SK-N-SH (cell line): ENCODE results near the gene CUX1. TPM values are rescaled to one million over a fixed set of nuclear protein-coding genes. Genes with fewer than 3 reads are reported as not detected.

Experiments used
- CTCF ChIA-PET: fragments of 300-600, 350-600 bp; formaldehyde crosslinking; extraction: SDS; loops from one replicate; lab custom pipeline; 2021; lab: Yijun Ruan, JAX
- POLR2A ChIA-PET: fragments of 350-600 bp; sonication (Branson Sonifier 250); formaldehyde crosslinking; extraction: SDS; loops from one replicate; lab custom pipeline; 2020; ENCODE audit warnings: antibody characterized with exemption, inconsistent platforms; lab: Yijun Ruan, JAX
- DNase-seq: peaks from one replicate; pipeline ENCODE4 v3.0.0; 2012
- H2AFZ ChIP-seq: fragments of 200-600 bp; sonication (generic); 2 replicates; pipeline ENCODE4 v1.8.1; 2016; ENCODE audit warnings: antibody characterized with exemption, mild to moderate bottlenecking, low read depth
- H3F3A ChIP-seq: fragments of 200-600 bp; sonication (generic); replicated peaks from 2 replicates; pipeline ENCODE3; 2016; ENCODE audit warnings: antibody characterized with exemption, mild to moderate bottlenecking; ENCODE audit not compliant: insufficient read depth
- H3K27ac ChIP-seq, 2 experiments: fragments of 200-500 bp in 1 of 2; fragments of 200-600 bp in 1 of 2; sonication (Bioruptor generic) in 1 of 2; sonication (generic), shearing (Covaris generic) in 1 of 2; 2 replicates each; pipeline versions ENCODE4 v1.5.1 to v1.6.1; 2014 to 2016; ENCODE audit warnings: low read depth in 2 of 2, inconsistent platforms in 1 of 2, low read length in 1 of 2, mild to moderate bottlenecking in 1 of 2, mixed read lengths in 1 of 2
- H3K27me3 ChIP-seq: fragments of 200-600 bp; sonication (generic), shearing (Covaris generic); 2 replicates; pipeline ENCODE4 v1.6.1; 2016; ENCODE audit warnings: mixed run types; ENCODE audit not compliant: insufficient read depth
- H3K36me3 ChIP-seq, 2 experiments: fragments of 200-500 bp in 1 of 2; fragments of 200-600 bp in 1 of 2; sonication (Bioruptor generic) in 1 of 2; sonication (generic) in 1 of 2; replicated peaks in 1 of 2; 2 replicates each; pipeline versions ENCODE3 to v1.5.1; 2014 to 2016; ENCODE audit warnings: low read length in 1 of 2, mild to moderate bottlenecking in 1 of 2; ENCODE audit not compliant: insufficient read depth in 2 of 2, control insufficient read depth in 1 of 2
- H3K4me1 ChIP-seq, 2 experiments: fragments of 200-500 bp in 1 of 2; fragments of 200-600 bp in 1 of 2; sonication (Bioruptor generic) in 1 of 2; sonication (generic), shearing (Covaris generic) in 1 of 2; 2 replicates each; pipeline versions ENCODE4 v1.5.1 to v1.6.1; 2014 to 2016; ENCODE audit warnings: low read depth in 1 of 2, low read length in 1 of 2, mixed run types in 1 of 2; ENCODE audit not compliant: insufficient read depth in 2 of 2, control insufficient read depth in 1 of 2
- H3K4me2 ChIP-seq: fragments of 200-600 bp; sonication (generic), shearing (Covaris generic); 2 replicates; pipeline ENCODE4 v1.6.1; 2017; ENCODE audit warnings: mixed run types
- H3K4me3 ChIP-seq, 2 experiments: fragments of 200-500 bp in 1 of 2; fragments of 200-600 bp in 1 of 2; sonication (Bioruptor generic) in 1 of 2; sonication (generic), shearing (Covaris generic) in 1 of 2; 2 replicates each; pipeline versions ENCODE4 v1.5.1 to v1.8.1; 2014 to 2016; ENCODE audit warnings: low read depth in 2 of 2, inconsistent platforms in 1 of 2, low read length in 1 of 2, mild to moderate bottlenecking in 1 of 2, mixed read lengths in 1 of 2, moderate library complexity in 1 of 2
- H3K79me2 ChIP-seq: fragments of 200-600 bp; sonication (generic); 2 replicates; pipeline ENCODE4 v1.8.1; 2017; ENCODE audit warnings: mild to moderate bottlenecking; ENCODE audit not compliant: insufficient read depth
- H3K9ac ChIP-seq: fragments of 200-600 bp; sonication (generic); 2 replicates; pipeline ENCODE4 v1.6.1; 2017; ENCODE audit warnings: mixed run types
- H3K9me2 ChIP-seq: fragments of 200-600 bp; sonication (generic); 2 replicates; pipeline ENCODE4 v1.6.1; 2017; ENCODE audit warnings: mixed run types
- H3K9me3 ChIP-seq: fragments of 200-600 bp; sonication (generic); 2 replicates; pipeline ENCODE4 v1.6.1; 2017; ENCODE audit warnings: mixed run types, mild to moderate bottlenecking, moderate library complexity
- H4K20me1 ChIP-seq: fragments of 200-600 bp; sonication (generic); 2 replicates; pipeline ENCODE4 v1.6.1; 2017; ENCODE audit warnings: mild to moderate bottlenecking, mixed run types; ENCODE audit not compliant: insufficient read depth
- ELF1 ChIP-seq: IDR thresholded peaks from 2 replicates; pipeline ENCODE4 v1.4.0; 2012
- EP300 ChIP-seq, 2 experiments: IDR thresholded peaks; 2 replicates each; pipeline versions ENCODE4 v1.4.0 to v1.6.1; 2012; ENCODE audit warnings: borderline replicate concordance in 1 of 2, low read depth in 1 of 2, low read length in 1 of 2
- FOSL2 ChIP-seq: IDR thresholded peaks from 2 replicates; pipeline ENCODE4 v1.4.0; 2012; ENCODE audit warnings: low read depth, mild to moderate bottlenecking, moderate library complexity, borderline replicate concordance
- FOXJ3 ChIP-seq: sonication (generic); formaldehyde crosslinking; IDR thresholded peaks from 2 replicates; pipeline ENCODE4 v1.5.1; 2020; ENCODE audit warnings: mild to moderate bottlenecking, missing genetic modification reagents
- FOXM1 ChIP-seq: IDR thresholded peaks from 2 replicates; pipeline ENCODE4 v1.4.0; 2012; ENCODE audit warnings: low read depth, mild to moderate bottlenecking
- GABPA ChIP-seq: IDR thresholded peaks from 2 replicates; pipeline ENCODE4 v1.4.0; 2012; ENCODE audit warnings: low read depth, mild to moderate bottlenecking
- IRF3 ChIP-seq: fragments of 150-350 bp; IDR thresholded peaks from 2 replicates; pipeline ENCODE4 v1.6.1; 2016; ENCODE audit warnings: mild to moderate bottlenecking, low read depth, low read length
- NFIC ChIP-seq: IDR thresholded peaks from 2 replicates; pipeline ENCODE4 v1.4.0; 2012; ENCODE audit warnings: borderline replicate concordance
- NRF1 ChIP-seq: IDR thresholded peaks from 2 replicates; pipeline ENCODE4 v1.6.1; 2012; ENCODE audit warnings: low read depth, mild to moderate bottlenecking, low read length
- PBX3 ChIP-seq: IDR thresholded peaks from 2 replicates; pipeline ENCODE4; 2012
- POLR2AphosphoS5 ChIP-seq: IDR thresholded peaks from 2 replicates; pipeline ENCODE4 v1.6.1; 2012; ENCODE audit warnings: low read depth, low read length
- RAD21 ChIP-seq: IDR thresholded peaks from 2 replicates; pipeline ENCODE4 v1.6.1; 2012; ENCODE audit warnings: mild to moderate bottlenecking, low read length
- RXRA ChIP-seq: IDR thresholded peaks from 2 replicates; pipeline ENCODE4 v1.4.0; 2012; ENCODE audit warnings: low read depth, mild to moderate bottlenecking, borderline replicate concordance
- TAF1 ChIP-seq: IDR thresholded peaks from 2 replicates; pipeline ENCODE4 v1.6.1; 2012; ENCODE audit warnings: low read depth, mild to moderate bottlenecking, low read length, moderate library complexity, borderline replicate concordance
- TEAD4 ChIP-seq: IDR thresholded peaks from 2 replicates; pipeline ENCODE4 v1.4.0; 2012; ENCODE audit warnings: mild to moderate bottlenecking, borderline replicate concordance; ENCODE audit not compliant: insufficient read depth
- USF1 ChIP-seq: IDR thresholded peaks from 2 replicates; pipeline ENCODE4 v1.4.0; 2012; ENCODE audit warnings: low read depth, borderline replicate concordance
- USF2 ChIP-seq: fragments of 150-350 bp; IDR thresholded peaks from 2 replicates; pipeline ENCODE4 v1.6.1; 2017; ENCODE audit warnings: antibody characterized with exemption, low read length, low read depth, borderline replicate concordance
- YY1 ChIP-seq: IDR thresholded peaks from 2 replicates; pipeline ENCODE4 v1.4.0; 2012; ENCODE audit warnings: low read depth, mild to moderate bottlenecking
- ZBTB33 ChIP-seq: IDR thresholded peaks from 2 replicates; pipeline ENCODE4 v1.4.0; 2012; ENCODE audit warnings: low read depth, borderline replicate concordance
- WGBS: methylation state at CpG from one replicate; pipeline ENCODE4 v1.1.6; 2017; ENCODE audit warnings: low lambda C conversion rate; 5-methylcytosine and 5-hydroxymethylcytosine counted together
- polyA plus RNA-seq, 3 experiments: library from polyadenylated mRNA; depleted of rRNA; stranded (reverse); fragments of >200 nt; gene quantifications; 2 replicates each; pipeline ENCODE4 v1.2.3, GENCODE V29; 2012

The CUX1 gene
- polyA plus RNA-seq, 1 of the 3 experiments (the other 2 are of a cell fraction): 68.6 TPM

- Histone ChIP-seq H3K9me2 (no peaks in the 10 kb centered on the region), H3K27ac (peak overlapping the region in 1 of 2 experiments; percentile 97; a peak in 1 of 4 replicates), H3K79me2 (peaks cover 72% of the 10 kb centered on the region), H3K4me2 (no peak overlapping the region), H3K9me3 (no peaks in the 10 kb centered on the region), H4K20me1 (no peaks in the 10 kb centered on the region), H3K4me3 (no peak overlapping the region), H2AFZ (no peak overlapping the region), H3K9ac (no peak overlapping the region), H3K27me3 (no peaks in the 10 kb centered on the region), H3F3A (peaks cover 37% of the 10 kb centered on the region), H3K4me1 (peaks cover 33 to 58% of the 10 kb centered on the region in 2 experiments), H3K36me3 (no peaks in the 10 kb centered on the region)
- no peak for DNase-seq
- WGBS: 96% methylated on average over 6 of the region's 6 CpGs
- CTCF ChIA-PET: no interaction called here
- POLR2A ChIA-PET: no interaction called here
- TF ChIP-seq TEAD4 (no peak), YY1 (no peak)
Observed at GRCh38 chr7:101951757-101952156, 134.3 kb downstream of the CUX1 start.

- no peaks in the 10 kb centered on the region for H3K27me3 ChIP-seq
- TF ChIP-seq RAD21: no peak
- TF ChIP-seq EP300 (IDR thresholded peaks at IDR 0.05; ENCODE audit: borderline replicate concordance in 1 of 2, low read depth in 1 of 2, low read length in 1 of 2): peak; percentile 24 to 87; a peak in 2 of 4 replicates
- no peak for TF ChIP-seq TAF1
- TF ChIP-seq USF1: no peak
- no peak for TF ChIP-seq NRF1
- TF ChIP-seq NFIC: peak; percentile 72
- TF ChIP-seq POLR2AphosphoS5: peak; percentile 18; the same call in 1 of the 2 replicates
- no peak for TF ChIP-seq FOXJ3 (CRISPR knock-in tag)
- TF ChIP-seq FOXM1: peak; percentile 31; the same call in 1 of the 2 replicates
- 0 out of 2 replicates have a peak, but pooled peaks have one; percentile 25 for TF ChIP-seq ELF1
- peak; percentile 98 for TF ChIP-seq FOSL2
- no peak for TF ChIP-seq IRF3
- TF ChIP-seq GABPA: no peak
- 0 out of 2 replicates have a peak, but pooled peaks have one; percentile 32 for TF ChIP-seq ZBTB33
- TF ChIP-seq RXRA: peak; percentile 51; the same call in 1 of the 2 replicates
- TF ChIP-seq PBX3: peak; percentile 93
- TF ChIP-seq USF2: no peak
- no peak for TF ChIP-seq YY1
Observed at GRCh38 chr7:101952355-101953247, 135.2 kb downstream of the CUX1 start.

More at GRCh38 chr7:101952355-101953247, 135.2 kb downstream of the CUX1 start:
- peak overlapping the region; percentile 80 for H3K9ac ChIP-seq
- H2AFZ ChIP-seq: no peak overlapping the region; the same call in 1 of the 2 replicates
- ChIA-PET CTCF (interaction anchor here (0.6 to 2.2 kb wide), 5 partner anchors 12 to 267 kb away, joined by 3 to 7 read pairs (median 5); no protein-coding TSS in a partner anchor), POLR2A (interaction anchor here (0.9 kb wide), 1 partner anchor 12 kb away, joined by 3 read pairs; no protein-coding TSS in a partner anchor)
- H3K9me3 ChIP-seq: no peaks in the 10 kb centered on the region
- peak overlapping the region in 1 of 2 experiments; percentile 10; a peak in 1 of 4 replicates for H3K4me3 ChIP-seq
- 79% methylated on average over 29 of the region's 29 CpGs for WGBS
- H4K20me1 ChIP-seq: no peaks in the 10 kb centered on the region
- no peaks in the 10 kb centered on the region for H3K9me2 ChIP-seq
- H3K4me1 ChIP-seq: peaks cover 29 to 49% of the 10 kb centered on the region in 2 experiments
- peak overlapping the region; percentile 72 for H3K4me2 ChIP-seq
- DNase-seq: no peak
- H3F3A ChIP-seq: peaks cover 33% of the 10 kb centered on the region
- H3K79me2 ChIP-seq: peaks cover 72% of the 10 kb centered on the region
- H3K36me3 ChIP-seq: no peaks in the 10 kb centered on the region
- H3K27ac ChIP-seq: peak overlapping the region; percentile 69 to 97
